ENCODE measurements around the gene INO80D. TPM values are rescaled to one million over a fixed set of nuclear protein-coding genes. Genes with fewer than 3 reads are reported as not detected.
A peak's percentile ranks its signal among the peaks of the same experiment; 100 is the strongest.

INO80D gene
- total RNA-seq, 6 experiments from 2014 or later: 5.2 to 9.0 (median 8.2) TPM

GRCh38 chr2:206115026-206115578 is 29.1 kb upstream of the INO80D start:
- H3K4me3 ChIP-seq: no peak overlapping the region
- intact Hi-C loops (cut with DNase I): no loop called here
- peak in 2 of 4 donors; percentile 24 to 48 for ATAC-seq
- H3K27me3 ChIP-seq: no peaks in the 10 kb centered on the region
- no peaks in the 10 kb centered on the region for H3K4me1 ChIP-seq
- 95% methylated on average over 3 of the region's 3 CpGs for WGBS (ENCODE audit: insufficient coverage, low coverage, low lambda C conversion rate, missing lambda C conversion rate)
- H3K9me3 ChIP-seq: no peaks in the 10 kb centered on the region
- no peak overlapping the region for H3K27ac ChIP-seq
- no peak for DNase-seq
- H3K36me3 ChIP-seq: peaks cover 0 to 10% (median 0%) of the 10 kb centered on the region in 4 donors
- TF ChIP-seq CTCF (IDR thresholded peaks at IDR 0.05): no peak
- TF ChIP-seq POLR2A (IDR thresholded peaks at IDR 0.05): no peak

- ATAC-seq (no peak), DNase-seq (no peak)
- no peak for TF ChIP-seq CTCF (IDR thresholded peaks at IDR 0.05)
- TF ChIP-seq POLR2A (IDR thresholded peaks at IDR 0.05): no peak
- Histone ChIP-seq H3K4me3 (no peak overlapping the region), H3K36me3 (peaks cover 0 to 5% (median 0%) of the 10 kb centered on the region in 4 donors), H3K4me1 (no peaks in the 10 kb centered on the region), H3K27ac (no peak overlapping the region), H3K9me3 (no peaks in the 10 kb centered on the region), H3K27me3 (no peaks in the 10 kb centered on the region)
- WGBS (ENCODE audit: insufficient coverage, low coverage, low lambda C conversion rate, missing lambda C conversion rate): 90% methylated on average over 5 of the region's 7 CpGs
- intact Hi-C loops (cut with DNase I): no loop called here
Measured at GRCh38 chr2:206112846-206113547, 27.0 kb upstream of the INO80D start.

GRCh38 chr2:206112108-206112507 is 26.1 kb upstream of the INO80D start:
- WGBS (ENCODE audit: insufficient coverage, low coverage, low lambda C conversion rate, missing lambda C conversion rate): 94% methylated on average over 3 of the region's 3 CpGs
- no peak for ATAC-seq
- no peak for TF ChIP-seq CTCF (IDR thresholded peaks at IDR 0.05)
- TF ChIP-seq POLR2A (IDR thresholded peaks at IDR 0.05): no peak
- Histone ChIP-seq H3K36me3 (peaks cover 0 to 5% (median 0%) of the 10 kb centered on the region in 4 donors), H3K27me3 (no peaks in the 10 kb centered on the region), H3K4me1 (no peaks in the 10 kb centered on the region), H3K27ac (no peak overlapping the region), H3K4me3 (no peak overlapping the region), H3K9me3 (no peaks in the 10 kb centered on the region)
- DNase-seq: no peak
- intact Hi-C loops (cut with DNase I): no loop called here

- H3K4me3 ChIP-seq: no peak overlapping the region
- no peaks in the 10 kb centered on the region for H3K9me3 ChIP-seq
- peaks cover 0 to 3% (median 0%) of the 10 kb centered on the region in 4 donors for H3K36me3 ChIP-seq
- H3K27me3 ChIP-seq: no peaks in the 10 kb centered on the region
- no peak for ATAC-seq
- TF ChIP-seq CTCF (IDR thresholded peaks at IDR 0.05) (no peak), POLR2A (IDR thresholded peaks at IDR 0.05) (no peak)
- 45% methylated on average over 6 of the region's 7 CpGs for WGBS (ENCODE audit: insufficient coverage, low coverage, low lambda C conversion rate, missing lambda C conversion rate)
- intact Hi-C loops (cut with DNase I): no loop called here
- no peaks in the 10 kb centered on the region for H3K4me1 ChIP-seq
- DNase-seq: no peak
- H3K27ac ChIP-seq: no peak overlapping the region
Measured at GRCh38 chr2:206108713-206109112, 22.7 kb upstream of the INO80D start.
